CD4-positive, alpha-beta T cell (primary cell): ENCODE measurements around the gene ELP4. TPM values are rescaled to one million over a fixed set of nuclear protein-coding genes. Genes with fewer than 3 reads are reported as not detected.
A peak's percentile ranks its signal among the peaks of the same experiment; 100 is the strongest.

Experiments used
- ATAC-seq: fragments of 200-7000 bp; cut with Tn5 transposase; one replicate; pipeline ENCODE4 v1.10.0; 2022; ENCODE audit warnings: mild to moderate bottlenecking; ENCODE audit not compliant: poor library complexity
- CTCF ChIA-PET: fragments of 350-600 bp; sonication (Branson Sonifier 250); formaldehyde crosslinking; loops from one replicate; lab custom pipeline; 2021; ENCODE audit warnings: antibody characterized with exemption, inconsistent platforms; lab: Charles Lee
- POLR2A ChIA-PET: fragments of 350-600 bp; sonication (Branson Sonifier 250); formaldehyde crosslinking; loops from one replicate; lab custom pipeline; 2021; ENCODE audit warnings: antibody characterized with exemption, inconsistent platforms; lab: Charles Lee
- DNase-seq, 14 experiments: peaks; one replicate each; pipeline ENCODE4 v3.0.0-alpha.2; 2013 to 2020; ENCODE audit warnings: mixed read lengths in 2 of 14
- H3K27ac ChIP-seq, 2 donors: one replicate each; pipeline versions ENCODE4 v1.5.1 to v1.7.0; 2013; ENCODE audit warnings: low read length in 2 of 2, low read depth in 1 of 2, mild to moderate bottlenecking in 1 of 2
- H3K27me3 ChIP-seq, 2 experiments: 1 replicate in 1 of 2; 2 replicates in 1 of 2; pipeline versions ENCODE4 v1.6.1 to v1.7.0; 2013; ENCODE audit warnings: low read length in 2 of 2, control low read depth in 1 of 2, mild to moderate bottlenecking in 1 of 2, moderate library complexity in 1 of 2; ENCODE audit not compliant: insufficient read depth in 2 of 2, control insufficient read depth in 1 of 2
- H3K36me3 ChIP-seq: one replicate; pipeline ENCODE4 v1.6.1; 2013; ENCODE audit warnings: low read length, control low read depth; ENCODE audit not compliant: insufficient read depth
- H3K4me1 ChIP-seq: one replicate; pipeline ENCODE4 v1.6.1; 2013; ENCODE audit warnings: low read length, control low read depth; ENCODE audit not compliant: insufficient read depth
- H3K4me3 ChIP-seq: one replicate; pipeline ENCODE4 v1.5.1; 2013; ENCODE audit warnings: mild to moderate bottlenecking, low read length, moderate library complexity
- H3K9me3 ChIP-seq, 2 experiments: 1 replicate in 1 of 2; 2 replicates in 1 of 2; pipeline versions ENCODE4 v1.6.1 to v1.7.0; 2013; ENCODE audit warnings: low read length in 2 of 2, mild to moderate bottlenecking in 2 of 2, control low read depth in 1 of 2, moderate library complexity in 1 of 2; ENCODE audit not compliant: control insufficient read depth in 1 of 2, insufficient read depth in 1 of 2
- H3K27ac Mint-ChIP-seq: one replicate; pipeline ENCODE4 v1.8.0; 2020; ENCODE audit warnings: mixed read lengths
- H3K27me3 Mint-ChIP-seq: one replicate; pipeline ENCODE4 v1.8.0; 2021; ENCODE audit warnings: mixed read lengths
- H3K36me3 Mint-ChIP-seq: one replicate; pipeline ENCODE4 v1.8.0; 2021; ENCODE audit warnings: low read depth, mixed read lengths
- H3K4me1 Mint-ChIP-seq: one replicate; pipeline ENCODE4 v1.8.0; 2021; ENCODE audit warnings: low read depth, mixed read lengths
- H3K4me3 Mint-ChIP-seq: one replicate; pipeline ENCODE4 v1.8.0; 2020; ENCODE audit warnings: mild to moderate bottlenecking, mixed read lengths
- H3K9me3 Mint-ChIP-seq: one replicate; pipeline ENCODE4 v1.8.0; 2020; ENCODE audit warnings: mixed read lengths
- CTCF ChIP-seq: fragments of 200-600 bp; IDR thresholded peaks from one replicate; pipeline ENCODE4 v1.8.0; 2022; ENCODE audit warnings: antibody characterized with exemption, mild to moderate bottlenecking
- intact Hi-C, 2 experiments: fragments of 100-400 bp; cut with DNase I in 1 of 2; cut with micrococcal nuclease in 1 of 2; formaldehyde crosslinking; loops; one replicate each; pipeline versions ENCODE4 v1.15.1 to v1.9.0; 2023 to 2025; cut with DNase I, micrococcal nuclease
- total RNA-seq, 174 experiments: library from RNA in 2 of 174; stranded (reverse) in 2 of 174; gene quantifications; one replicate each; pipeline ENCODE4 v1.2.3 and lab custom pipeline; 2021 to 2026

The ELP4 gene
- total RNA-seq, 2 experiments from 2014 or later, result 9.5 to 10.3 TPM

DNA sequence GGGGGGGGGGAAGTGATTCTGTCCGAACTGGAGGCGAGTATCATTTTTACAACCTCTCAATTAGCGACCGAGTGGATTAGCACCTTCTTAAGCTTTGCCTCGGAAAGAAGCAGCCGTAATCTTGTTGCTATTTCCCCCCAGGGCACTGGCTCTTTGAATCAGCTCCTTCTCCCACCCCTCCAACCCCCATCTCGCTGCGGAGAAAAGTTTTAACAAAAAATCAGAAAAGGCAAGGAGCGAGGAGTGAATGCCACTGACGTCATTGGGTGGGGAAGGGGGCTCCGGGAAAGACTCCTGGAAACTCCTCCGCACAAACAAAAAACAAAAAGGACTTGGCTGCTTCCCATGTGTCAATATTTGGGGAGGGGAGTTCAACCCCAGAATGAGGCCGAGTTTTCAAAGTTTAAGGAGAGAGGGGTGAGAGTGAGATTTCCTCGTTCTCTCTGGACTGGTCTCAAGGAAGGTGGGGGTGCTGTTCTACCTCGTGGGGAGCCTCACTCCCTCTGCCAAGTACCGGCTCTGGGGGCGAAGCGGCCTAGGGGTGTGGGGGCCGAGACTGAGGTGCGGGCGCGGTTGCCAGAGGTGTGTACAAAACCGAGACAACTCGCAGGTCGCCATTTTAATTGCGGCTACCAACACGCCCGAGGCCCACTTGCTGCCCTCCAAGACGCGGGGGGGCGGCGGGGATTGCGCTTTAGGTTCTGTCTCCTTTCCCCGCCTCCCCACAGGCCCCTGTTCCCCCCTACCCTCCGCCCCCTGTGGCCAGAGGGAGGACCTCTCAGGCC, 304.0 kb downstream of the ELP4 start:
- peaks cover 0 to 58% of the 10 kb centered on the region in 2 experiments for H3K9me3 ChIP-seq
- H3K27ac ChIP-seq, result no peak overlapping the region
- peaks cover 59% of the 10 kb centered on the region for H3K4me1 Mint-ChIP-seq
- intact Hi-C loops, result no loop called here
- ChIA-PET POLR2A (interaction anchor here (0.6 kb wide), 1 partner anchor 1377 kb away, joined by 3 read pairs; no protein-coding TSS in a partner anchor), CTCF (no interaction called here)
- H3K4me1 ChIP-seq, result peaks cover 96% of the 10 kb centered on the region
- H3K27ac Mint-ChIP-seq, result no peak overlapping the region
- peaks cover 79% of the 10 kb centered on the region for H3K27me3 Mint-ChIP-seq
- ATAC-seq, result no peak
- TF ChIP-seq CTCF, result no peak
- H3K9me3 Mint-ChIP-seq, result no peaks in the 10 kb centered on the region
- peak overlapping the region; percentile 66 for H3K4me3 Mint-ChIP-seq
- H3K27me3 ChIP-seq, result peaks cover 79 to 96% of the 10 kb centered on the region in 2 experiments
- peak overlapping the region; percentile 54 for H3K4me3 ChIP-seq
- H3K36me3 Mint-ChIP-seq, result no peaks in the 10 kb centered on the region
- DNase-seq, result no peak
- no peaks in the 10 kb centered on the region for H3K36me3 ChIP-seq

DNA sequence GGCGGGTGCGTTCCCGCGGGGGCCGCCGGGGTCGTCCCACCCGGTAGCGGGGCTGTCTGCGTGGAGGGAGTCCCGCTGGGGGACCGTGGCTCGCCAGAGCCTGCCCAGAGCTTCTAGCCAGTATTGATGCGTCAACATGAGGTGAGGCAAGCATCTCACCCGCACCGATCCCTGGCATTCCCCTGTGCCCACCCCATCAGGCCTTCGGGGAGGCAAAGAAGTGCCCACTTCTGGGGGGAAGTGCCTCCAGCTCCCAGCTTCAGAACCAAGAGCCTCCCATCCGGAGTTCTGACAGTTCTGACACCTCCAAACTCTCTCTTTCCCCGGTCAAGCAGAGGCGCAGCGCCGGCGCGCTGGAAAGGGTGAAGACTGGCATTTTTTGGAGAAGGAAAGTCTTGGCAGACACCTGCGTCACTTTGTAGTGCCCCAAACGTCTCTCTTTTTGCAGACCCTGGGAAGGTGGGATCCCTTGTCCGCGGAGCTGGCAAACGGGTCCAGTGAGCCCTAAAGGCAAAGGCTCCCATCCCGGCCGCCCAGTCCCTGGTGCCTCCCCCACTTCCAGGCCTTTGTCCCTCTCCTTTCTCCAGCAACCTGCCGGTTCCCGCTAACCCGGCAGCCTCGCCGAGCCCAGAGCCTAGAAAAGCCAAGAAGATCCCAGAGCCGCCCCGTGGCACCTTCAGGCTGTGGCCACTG, 304.8 kb downstream of the ELP4 start:
- no peak overlapping the region for H3K27ac Mint-ChIP-seq
- peaks cover 78 to 96% of the 10 kb centered on the region in 2 experiments for H3K27me3 ChIP-seq
- peaks cover 91% of the 10 kb centered on the region for H3K4me1 ChIP-seq

More for the DNA sequence above, 304.8 kb downstream of the ELP4 start:
- POLR2A ChIA-PET, result no interaction called here
- H3K4me3 Mint-ChIP-seq, result peak overlapping the region; percentile 66
- no peaks in the 10 kb centered on the region for H3K36me3 Mint-ChIP-seq
- no peak for TF ChIP-seq CTCF
- H3K4me1 Mint-ChIP-seq, result peaks cover 52% of the 10 kb centered on the region
- H3K27me3 Mint-ChIP-seq, result peaks cover 78% of the 10 kb centered on the region
- DNase-seq (no peak), ATAC-seq (no peak)
- no peaks in the 10 kb centered on the region for H3K36me3 ChIP-seq
- intact Hi-C loops, result no loop called here
- no peak overlapping the region for H3K27ac ChIP-seq
- H3K4me3 ChIP-seq, result no peak overlapping the region
- peaks cover 0 to 61% of the 10 kb centered on the region in 2 experiments for H3K9me3 ChIP-seq
- H3K9me3 Mint-ChIP-seq, result no peaks in the 10 kb centered on the region
- CTCF ChIA-PET, result no interaction called here
